ENCODE measurements around the gene PACS2. TPM values are rescaled to one million over a fixed set of nuclear protein-coding genes. Genes with fewer than 3 reads are reported as not detected.

The PACS2 gene
- total RNA-seq, 4 donors from 2014 or later = 142 to 225 (median 183) TPM

DNA sequence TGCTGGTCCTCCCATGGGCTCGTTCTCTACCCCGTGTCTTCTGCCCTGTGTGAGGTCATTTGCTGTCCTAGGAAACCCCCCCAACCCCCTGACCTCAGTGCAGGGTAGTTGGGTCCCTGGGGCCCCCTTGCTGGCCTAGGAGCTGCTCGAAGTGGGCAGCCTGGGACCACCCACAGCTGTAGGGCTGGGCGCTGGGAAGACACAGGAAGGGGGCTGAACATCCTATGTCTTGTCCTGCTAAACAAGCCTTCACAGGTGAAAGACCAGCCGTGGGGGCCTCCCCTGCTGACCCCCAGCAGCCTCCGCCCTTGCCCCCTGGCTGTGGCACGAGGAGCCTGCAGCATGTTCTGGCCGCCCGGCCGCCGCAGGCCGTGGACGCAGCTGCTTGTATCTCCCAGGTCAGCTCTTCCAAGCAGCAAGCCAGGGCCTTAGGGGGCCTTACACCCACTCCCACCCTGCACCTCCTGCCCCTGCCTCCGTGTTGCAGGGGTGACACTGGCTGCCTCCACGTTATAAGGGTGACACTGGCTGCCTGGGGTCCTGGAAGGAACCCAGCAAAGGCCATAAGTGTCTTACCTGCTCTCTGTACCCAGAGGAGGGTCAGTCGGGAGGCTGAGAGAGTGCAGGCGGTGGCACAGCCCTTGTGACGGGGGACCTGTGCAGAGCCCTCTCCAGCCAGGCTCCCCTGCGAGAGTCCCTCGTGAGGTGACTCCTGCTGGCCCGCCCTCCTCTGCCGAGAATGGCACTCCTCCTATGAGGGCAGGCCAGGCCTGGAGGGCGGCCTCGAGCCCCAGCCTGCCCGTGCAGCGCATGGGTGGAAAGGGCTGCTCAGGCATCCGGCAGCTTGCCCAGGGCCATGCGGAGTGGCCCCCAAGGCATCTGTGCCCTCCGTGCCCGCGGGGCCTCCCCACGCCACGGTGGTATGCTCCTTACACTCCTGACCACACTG, 72.3 kb downstream of the PACS2 start:
- peaks cover 0 to 29% (median 10%) of the 10 kb centered on the region in 4 donors for H3K4me1 ChIP-seq
- 86 to 87% methylated on average over 17 to 32 of the region's 33 CpGs for WGBS, 2 donors
- no peak overlapping the region for H3K4me3 ChIP-seq
- no peak for TF ChIP-seq EP300 (IDR thresholded peaks at IDR 0.05)
- TF ChIP-seq, protein P1, sequence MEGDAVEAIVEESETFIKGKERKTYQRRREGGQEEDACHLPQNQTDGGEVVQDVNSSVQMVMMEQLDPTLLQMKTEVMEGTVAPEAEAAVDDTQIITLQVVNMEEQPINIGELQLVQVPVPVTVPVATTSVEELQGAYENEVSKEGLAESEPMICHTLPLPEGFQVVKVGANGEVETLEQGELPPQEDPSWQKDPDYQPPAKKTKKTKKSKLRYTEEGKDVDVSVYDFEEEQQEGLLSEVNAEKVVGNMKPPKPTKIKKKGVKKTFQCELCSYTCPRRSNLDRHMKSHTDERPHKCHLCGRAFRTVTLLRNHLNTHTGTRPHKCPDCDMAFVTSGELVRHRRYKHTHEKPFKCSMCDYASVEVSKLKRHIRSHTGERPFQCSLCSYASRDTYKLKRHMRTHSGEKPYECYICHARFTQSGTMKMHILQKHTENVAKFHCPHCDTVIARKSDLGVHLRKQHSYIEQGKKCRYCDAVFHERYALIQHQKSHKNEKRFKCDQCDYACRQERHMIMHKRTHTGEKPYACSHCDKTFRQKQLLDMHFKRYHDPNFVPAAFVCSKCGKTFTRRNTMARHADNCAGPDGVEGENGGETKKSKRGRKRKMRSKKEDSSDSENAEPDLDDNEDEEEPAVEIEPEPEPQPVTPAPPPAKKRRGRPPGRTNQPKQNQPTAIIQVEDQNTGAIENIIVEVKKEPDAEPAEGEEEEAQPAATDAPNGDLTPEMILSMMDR (IDR thresholded peaks at IDR 0.05) = no peak
- no peak for TF ChIP-seq POLR2A (IDR thresholded peaks at IDR 0.05)
- no peaks in the 10 kb centered on the region for H3K9me3 ChIP-seq
- peaks cover 0 to 89% (median 4%) of the 10 kb centered on the region in 3 donors for H3K36me3 ChIP-seq
- H3K27me3 ChIP-seq = no peaks in the 10 kb centered on the region
- DNase-seq (ENCODE audit: low spot score in 2 of 2) = no peak
- no peak overlapping the region for H3K27ac ChIP-seq

DNA sequence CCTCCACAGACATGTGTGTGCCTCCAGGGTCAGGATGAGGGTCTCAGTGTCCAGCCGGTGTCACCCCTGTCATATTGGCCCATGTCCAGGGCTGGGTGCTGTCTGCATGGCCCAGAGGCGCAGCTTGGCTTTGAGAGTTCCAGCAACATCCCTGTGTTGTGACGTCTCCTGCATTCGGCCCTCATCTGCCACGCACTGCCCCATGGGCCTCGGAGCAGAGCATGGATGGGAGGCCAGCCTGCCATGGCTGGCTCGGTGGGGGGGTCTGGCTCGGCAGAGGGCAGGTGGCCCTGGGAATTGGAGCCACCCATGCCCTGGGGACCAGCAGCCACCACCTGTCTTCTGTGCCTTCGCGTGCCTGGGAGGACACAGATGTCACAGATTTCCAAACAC, 73.0 kb downstream of the PACS2 start:
- H3K4me3 ChIP-seq = no peak overlapping the region
- DNase-seq (ENCODE audit: low spot score in 2 of 2) = no peak
- peaks cover 0 to 29% (median 10%) of the 10 kb centered on the region in 4 donors for H3K4me1 ChIP-seq
- H3K27me3 ChIP-seq = no peaks in the 10 kb centered on the region
- no peak for TF ChIP-seq EP300 (IDR thresholded peaks at IDR 0.05)
- TF ChIP-seq, protein P1 (IDR thresholded peaks at IDR 0.05) = no peak
- no peak for TF ChIP-seq POLR2A (IDR thresholded peaks at IDR 0.05)
- H3K36me3 ChIP-seq = peaks cover 0 to 89% (median 4%) of the 10 kb centered on the region in 3 donors
- H3K9me3 ChIP-seq = no peaks in the 10 kb centered on the region
- H3K27ac ChIP-seq = no peak overlapping the region
- 90% methylated on average over 10 of the region's 10 CpGs for WGBS, 2 donors

DNA sequence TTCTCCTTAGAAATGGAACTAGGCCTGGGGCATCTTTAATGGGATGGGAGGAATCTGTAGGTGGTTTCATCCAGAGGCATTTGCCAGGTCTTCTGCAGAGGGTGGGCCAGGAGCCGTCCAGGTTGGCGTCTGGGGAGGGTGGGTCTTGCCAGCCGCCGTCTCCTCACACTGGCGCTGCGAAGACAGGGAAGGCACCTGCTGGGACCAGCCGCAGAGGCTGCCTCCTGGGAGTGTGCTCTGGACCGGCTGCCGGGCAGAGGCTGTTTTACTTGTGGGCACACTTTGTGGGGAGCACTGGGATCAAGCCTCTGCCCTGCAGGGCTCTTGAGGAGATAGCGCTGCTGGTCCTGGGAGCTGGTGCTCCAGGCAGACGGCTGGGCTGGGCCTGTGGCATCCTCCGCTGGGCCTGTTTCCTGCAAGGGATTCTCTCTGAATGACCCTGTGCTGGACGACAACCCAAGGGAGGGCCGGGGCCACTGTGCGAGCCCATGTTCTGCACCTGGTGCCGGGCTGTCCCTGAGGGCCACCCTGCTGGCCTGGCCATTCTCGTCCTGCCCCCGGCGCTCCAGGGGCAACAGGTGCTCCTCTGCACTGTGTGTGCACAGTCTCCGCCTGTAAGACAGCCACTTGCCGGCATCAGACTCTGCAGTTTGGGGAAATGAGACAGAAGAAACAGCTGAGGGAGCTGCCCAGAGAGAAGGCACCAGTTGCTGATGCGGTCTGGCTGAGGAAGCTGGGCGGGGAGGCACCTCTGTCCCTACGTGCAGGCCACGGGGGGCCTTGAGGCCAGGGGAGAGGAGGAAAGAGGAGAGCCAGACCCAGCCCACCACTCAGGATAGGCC, 73.8 kb downstream of the PACS2 start:
- H3K27me3 ChIP-seq = no peaks in the 10 kb centered on the region
- peaks cover 0 to 89% (median 1%) of the 10 kb centered on the region in 3 donors for H3K36me3 ChIP-seq
- no peaks in the 10 kb centered on the region for H3K9me3 ChIP-seq
- H3K4me3 ChIP-seq = no peak overlapping the region
- H3K4me1 ChIP-seq = peaks cover 0 to 29% (median 10%) of the 10 kb centered on the region in 4 donors
- DNase-seq (ENCODE audit: low spot score in 2 of 2) = no peak
- 85 to 88% methylated on average over 19 to 25 of the region's 25 CpGs for WGBS, 2 donors
- H3K27ac ChIP-seq = peak overlapping the region in 1 of 4 donors; percentile 56
- TF ChIP-seq, protein P1 (IDR thresholded peaks at IDR 0.05) = no peak
- TF ChIP-seq POLR2A (IDR thresholded peaks at IDR 0.05) = no peak
- TF ChIP-seq EP300 (IDR thresholded peaks at IDR 0.05) = no peak

DNA sequence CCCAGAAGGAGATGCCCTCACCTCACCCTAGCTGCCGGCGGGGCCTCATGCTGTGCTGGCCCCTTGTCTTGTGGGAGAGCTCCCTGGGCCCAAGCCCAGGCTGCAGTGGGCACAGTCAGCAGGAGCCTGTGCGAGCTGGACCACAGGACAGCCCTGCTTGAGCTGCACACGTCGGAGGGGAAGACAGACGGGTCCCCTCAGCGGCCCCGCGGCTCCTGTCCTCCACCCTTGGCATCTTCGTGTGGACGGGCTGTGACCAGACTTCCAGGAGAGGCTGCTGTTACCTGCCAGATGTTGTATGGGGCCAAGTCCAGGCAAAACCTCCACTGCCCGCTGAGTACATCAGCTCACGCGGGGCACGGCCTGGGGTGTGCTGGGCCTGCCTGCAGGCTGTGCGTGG, 74.4 kb downstream of the PACS2 start:
- WGBS, 2 donors = 74 to 81% methylated on average over 7 to 16 of the region's 16 CpGs
- TF ChIP-seq, protein P1 (IDR thresholded peaks at IDR 0.05) = no peak
- TF ChIP-seq POLR2A (IDR thresholded peaks at IDR 0.05) (no peak), EP300 (IDR thresholded peaks at IDR 0.05) (no peak)
- Histone ChIP-seq H3K4me1 (peaks cover 0 to 29% (median 10%) of the 10 kb centered on the region in 4 donors), H3K4me3 (no peak overlapping the region), H3K27ac (peak overlapping the region in 2 of 4 donors; percentile 37 to 56), H3K9me3 (no peaks in the 10 kb centered on the region), H3K36me3 (peaks cover 0 to 89% (median 0%) of the 10 kb centered on the region in 3 donors), H3K27me3 (no peaks in the 10 kb centered on the region)
- DNase-seq (ENCODE audit: low spot score in 2 of 2) = no peak
